Posterior vena cava (tissue), 2 donors: ENCODE measurements around the gene CDH23. TPM values are rescaled to one million over a fixed set of nuclear protein-coding genes. Genes with fewer than 3 reads are reported as not detected.

Experiments used
- DNase-seq: peaks from one replicate; pipeline ENCODE4 v3.0.0-alpha.2; 2020; ENCODE audit warnings: low spot score
- intact Hi-C, 2 donors: fragments of 100-400 bp; cut with DNase I; formaldehyde crosslinking; loops; one replicate each; pipeline versions ENCODE4 v1.14.1 to v1.14.2; 2022 to 2023
- total RNA-seq, 2 donors: library from RNA; stranded (reverse); fragmentation: NEBNext Ultra II Directional; extraction: Animal tissue kit (Norgen Biotek cat#: 25700); gene quantifications; one replicate each; pipeline ENCODE4 v1.2.1, GENCODE V29; 2021
- donor health status: DM: yes; HTN: yes; CAD: no.
- donor health status: DM: yes; HTN: yes; CAD: no.

The CDH23 gene
- total RNA-seq, 2 donors from 2014 or later = 24.5 to 43.0 TPM

GRCh38 chr10:71706216-71707121, 309.7 kb downstream of the CDH23 start:
- DNase-seq = no peak

GRCh38 chr10:71707240-71707789, 310.6 kb downstream of the CDH23 start:
- intact Hi-C loops = loop anchor here (5.0 to 10.0 kb wide), 2 partner anchors 310 to 393 kb away; partner anchors contain the start of genes CDH23 (in 1 of the 2) and SLC29A3 (in 1 of the 2)
- DNase-seq = no peak

More at GRCh38 chr10:71706216-71707121, 309.7 kb downstream of the CDH23 start:
- intact Hi-C loops = loop anchor here (5.0 to 10.0 kb wide), 2 partner anchors 309 to 392 kb away; partner anchors contain the start of genes CDH23 (in 1 of the 2) and SLC29A3 (in 1 of the 2)

- DNase-seq = peak; percentile 89
- intact Hi-C loops = loop anchor here (5.0 to 10.0 kb wide), 2 partner anchors 311 to 394 kb away; partner anchors contain the start of genes CDH23 (in 1 of the 2) and SLC29A3 (in 1 of the 2)
These were observed 311.6 kb downstream of the CDH23 start for GRCh38 chr10:71708301-71708703.

GRCh38 chr10:71708897-71709882, 312.5 kb downstream of the CDH23 start:
- intact Hi-C loops = loop anchor here (5.0 to 10.0 kb wide), 2 partner anchors 312 to 394 kb away; partner anchors contain the start of genes CDH23 (in 1 of the 2) and SLC29A3 (in 1 of the 2)
- DNase-seq = no peak

- no peak for DNase-seq
- intact Hi-C loops = loop anchor here in 1 of 2 donors (10.0 kb wide), 1 partner anchor 326 kb away; no protein-coding TSS in a partner anchor
These were observed 313.8 kb downstream of the CDH23 start for GRCh38 chr10:71710519-71710918.

- intact Hi-C loops = loop anchor here in 1 of 2 donors (10.0 kb wide), 1 partner anchor 326 kb away; no protein-coding TSS in a partner anchor
- no peak for DNase-seq
These were observed 314.4 kb downstream of the CDH23 start for GRCh38 chr10:71711052-71711623.

- no peak for DNase-seq
- intact Hi-C loops = loop anchor here in 1 of 2 donors (10.0 kb wide), 1 partner anchor 327 kb away; no protein-coding TSS in a partner anchor
These were observed 315.4 kb downstream of the CDH23 start for GRCh38 chr10:71712170-71712569.

- intact Hi-C loops = loop anchor here in 1 of 2 donors (10.0 kb wide), 1 partner anchor 328 kb away; no protein-coding TSS in a partner anchor
- no peak for DNase-seq
These were observed 315.9 kb downstream of the CDH23 start for GRCh38 chr10:71712572-71713134.

- DNase-seq = peak; percentile 96
- intact Hi-C loops = loop anchor here in 1 of 2 donors (10.0 kb wide), 1 partner anchor 329 kb away; no protein-coding TSS in a partner anchor
These were observed 316.7 kb downstream of the CDH23 start for GRCh38 chr10:71713135-71714030.

- no peak for DNase-seq
- intact Hi-C loops = loop anchor here in 1 of 2 donors (10.0 kb wide), 1 partner anchor 329 kb away; no protein-coding TSS in a partner anchor
These were observed 317.3 kb downstream of the CDH23 start for GRCh38 chr10:71714031-71714410.

GRCh38 chr10:71714592-71714991, 317.9 kb downstream of the CDH23 start:
- intact Hi-C loops = loop anchor here in 1 of 2 donors (10.0 kb wide), 1 partner anchor 330 kb away; no protein-coding TSS in a partner anchor
- no peak for DNase-seq

- intact Hi-C loops = loop anchor here (5.0 to 10.0 kb wide), 2 partner anchors 47 to 330 kb away; no protein-coding TSS in a partner anchor
- no peak for DNase-seq
These were observed 318.3 kb downstream of the CDH23 start for GRCh38 chr10:71715026-71715425.

- no peak for DNase-seq
- intact Hi-C loops = loop anchor here (5.0 to 10.0 kb wide), 2 partner anchors 46 to 331 kb away; no protein-coding TSS in a partner anchor
These were observed 319.1 kb downstream of the CDH23 start for GRCh38 chr10:71715860-71716259.

- intact Hi-C loops = loop anchor here (5.0 to 10.0 kb wide), 2 partner anchors 46 to 332 kb away; no protein-coding TSS in a partner anchor
These were observed 319.7 kb downstream of the CDH23 start for GRCh38 chr10:71716426-71716825.

GRCh38 chr10:71717056-71717455, 320.3 kb downstream of the CDH23 start:
- DNase-seq = no peak
- intact Hi-C loops = loop anchor here (5.0 to 10.0 kb wide), 2 partner anchors 45 to 332 kb away; no protein-coding TSS in a partner anchor

More at GRCh38 chr10:71716426-71716825, 319.7 kb downstream of the CDH23 start:
- DNase-seq = no peak

GRCh38 chr10:71717551-71717951, 320.8 kb downstream of the CDH23 start:
- no peak for DNase-seq
- intact Hi-C loops = loop anchor here (5.0 to 10.0 kb wide), 2 partner anchors 45 to 333 kb away; no protein-coding TSS in a partner anchor
